ENCODE results near the gene LSM5.
A peak's percentile ranks its signal among the peaks of the same experiment; 100 is the strongest.
"Not testable (repeated sequence)": the region's sequence is repeated elsewhere in the genome, so short reads cannot be mapped to it uniquely, and the experiment has no call there.

LSM5 gene

DNA sequence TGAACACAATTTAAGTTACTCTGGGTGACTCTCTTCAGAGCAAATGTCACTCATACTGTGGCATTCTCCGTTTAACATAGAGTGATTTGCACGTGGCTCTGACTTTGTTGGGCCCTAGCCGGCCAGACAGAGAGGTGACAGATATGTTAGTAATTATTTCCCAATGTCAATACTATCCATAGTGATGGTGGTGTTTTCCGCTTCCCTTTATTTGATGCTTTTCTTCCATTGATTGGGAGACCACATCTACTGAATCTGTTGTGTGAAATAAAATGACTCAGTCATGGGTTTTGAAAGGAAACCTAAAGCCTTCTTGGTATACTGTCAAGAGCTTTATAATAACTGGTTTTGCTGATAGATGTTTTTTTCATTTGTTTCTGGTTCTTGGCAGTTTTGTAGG, 12.5 kb upstream of the LSM5 start:
- no peak for DNase-seq (ENCODE audit: low read depth)

GRCh38 chr7:32501522-32501921, 11.3 kb upstream of the LSM5 start:
- DNase-seq (ENCODE audit: low read depth), result no peak

- no peak for DNase-seq (ENCODE audit: low read depth)
These were observed 10.8 kb upstream of the LSM5 start for GRCh38 chr7:32500922-32501341.

DNA sequence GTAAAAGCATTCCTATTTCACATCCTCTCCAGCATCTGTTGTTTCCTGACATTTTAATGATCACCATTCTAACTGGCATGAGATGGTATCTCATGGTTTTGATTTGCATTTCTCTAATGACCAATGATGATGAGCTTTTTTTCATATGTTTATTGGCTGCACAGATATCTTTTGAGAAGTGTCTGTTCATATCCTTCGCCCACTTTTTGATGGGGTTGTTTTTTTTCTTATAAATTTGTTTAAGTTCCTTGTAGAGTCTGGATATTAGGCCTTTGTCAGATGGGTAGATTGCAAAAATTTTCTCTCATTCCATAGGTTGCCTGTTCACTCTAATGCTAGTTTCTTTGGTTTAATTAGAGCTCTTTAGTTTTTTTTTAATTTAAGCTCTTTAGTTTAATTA, 10.0 kb upstream of the LSM5 start:
- not testable (repeated sequence) for DNase-seq (ENCODE audit: low read depth)

GRCh38 chr7:32499755-32500154, 9.6 kb upstream of the LSM5 start:
- DNase-seq (ENCODE audit: low read depth), result not testable (repeated sequence)

- no peak for DNase-seq (ENCODE audit: low read depth)
These were observed 6.1 kb upstream of the LSM5 start for GRCh38 chr7:32496052-32496813.

DNA sequence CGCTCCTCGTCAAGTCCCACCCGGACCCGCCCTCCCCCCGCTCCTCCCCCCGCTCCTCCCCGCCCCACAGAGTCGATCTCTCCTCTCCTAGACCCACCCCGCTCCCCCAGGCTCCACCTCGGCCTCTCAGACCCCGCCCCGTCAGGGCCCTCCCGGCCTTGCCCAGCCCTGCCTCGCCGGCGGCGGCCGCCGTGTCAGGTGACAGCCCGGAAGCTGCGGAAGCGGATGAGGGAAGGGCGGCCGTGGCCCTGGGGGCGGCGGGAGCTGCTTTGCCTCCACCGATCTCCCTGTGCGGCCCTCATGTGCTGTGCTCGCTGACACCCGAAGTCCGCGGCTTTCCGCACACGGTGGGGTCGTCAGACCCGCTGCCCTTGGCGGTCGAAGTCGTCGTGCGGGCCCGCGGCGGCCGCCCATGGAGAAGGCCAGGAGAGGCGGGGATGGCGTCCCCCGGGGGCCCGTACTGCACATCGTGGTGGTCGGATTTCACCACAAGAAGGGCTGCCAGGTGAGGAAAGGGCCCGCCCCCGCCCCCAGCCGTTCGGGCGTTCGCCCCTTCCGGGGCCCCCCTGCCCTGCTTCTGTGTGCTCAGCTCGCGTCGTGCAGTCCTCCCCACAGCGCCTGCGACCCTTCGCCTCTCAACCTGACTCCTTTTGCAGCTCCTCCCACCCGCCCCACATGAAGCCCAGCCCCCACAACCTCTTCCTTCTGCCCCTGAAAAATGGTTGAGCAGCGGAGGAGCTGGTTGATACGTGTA, 5.3 kb upstream of the LSM5 start, which contains the start of gene AVL9:
TSS of gene AVL9 (plus strand) at position 192 of the 754 bp plus-strand sequence. CDS start at position 413, 221 bp downstream.
- DNase-seq (ENCODE audit: low read depth), result peak; percentile 94

GRCh38 chr7:32494946-32495297, 4.7 kb upstream of the LSM5 start:
- DNase-seq (ENCODE audit: low read depth), result no peak

DNA sequence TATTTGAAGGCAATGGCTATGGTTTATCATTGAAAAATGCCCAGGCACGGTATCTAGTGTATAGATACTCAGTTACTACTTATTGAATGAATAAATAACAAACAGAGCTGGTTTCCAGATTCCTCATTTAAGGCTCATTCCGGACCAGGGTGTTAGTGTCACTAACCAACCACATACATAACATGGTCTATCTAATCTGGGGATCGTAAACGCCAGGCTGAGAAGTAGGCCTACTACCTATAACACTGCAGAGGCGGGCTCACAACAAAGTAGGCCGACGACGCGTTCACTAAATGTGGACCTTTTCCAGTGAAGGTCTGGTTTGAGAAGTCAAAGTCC, 423 bp downstream of the LSM5 start:
- DNase-seq (ENCODE audit: low read depth), result no peak

GRCh38 chr7:32481921-32482320, 8.3 kb downstream of the LSM5 start:
- no peak for DNase-seq (ENCODE audit: low read depth)

DNA sequence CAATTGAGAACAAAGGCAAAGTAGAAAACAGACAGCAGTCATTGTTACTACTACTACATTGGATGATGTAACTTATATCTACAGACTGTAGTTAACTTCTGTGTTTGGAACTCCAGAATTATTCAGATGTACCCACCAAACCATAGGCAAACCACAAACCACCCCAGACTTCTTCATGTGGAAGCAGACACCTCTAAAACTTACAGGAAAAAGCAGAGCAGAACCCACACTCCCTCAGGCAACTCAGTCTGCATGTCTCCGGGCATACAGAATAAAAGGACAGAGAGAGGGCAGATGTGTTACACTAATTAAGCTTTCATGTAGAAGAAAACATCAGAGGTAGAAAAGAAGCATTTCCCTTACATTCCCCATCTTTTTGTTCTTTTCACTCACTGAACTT, 9.0 kb downstream of the LSM5 start:
- DNase-seq (ENCODE audit: low read depth), result no peak

DNA sequence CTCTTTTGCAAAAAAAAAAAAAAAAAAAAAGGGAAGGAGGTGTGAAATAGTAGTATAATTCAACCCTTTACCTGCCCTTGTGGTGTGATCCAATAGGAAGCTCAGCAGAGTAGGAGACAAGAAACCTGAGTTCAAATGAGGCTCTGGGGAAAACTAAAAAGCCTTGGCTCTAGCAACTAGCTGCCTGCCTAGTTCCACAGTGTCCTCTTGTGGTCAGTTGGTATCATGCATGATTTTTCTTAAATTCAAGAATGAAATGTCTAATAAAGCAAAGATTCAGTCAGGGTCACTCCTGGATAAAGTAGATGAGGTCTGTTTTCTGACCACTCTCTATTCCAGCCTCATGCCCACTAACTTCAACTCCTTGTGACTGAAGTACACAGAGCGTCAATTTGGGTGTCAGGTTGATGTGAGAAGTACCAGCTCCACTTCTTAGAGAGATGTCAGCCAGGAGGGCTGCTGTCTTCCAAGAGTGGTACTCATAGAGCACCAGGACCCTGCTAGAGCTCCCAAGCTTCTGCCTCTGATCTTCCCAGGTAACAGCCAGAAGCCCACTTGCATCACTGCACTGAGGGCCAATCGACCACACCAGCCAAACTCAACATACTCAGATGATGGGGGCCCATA, 10.5 kb downstream of the LSM5 start:
- no peak for DNase-seq (ENCODE audit: low read depth)

- DNase-seq (ENCODE audit: low read depth), result no peak
These were observed 12.6 kb downstream of the LSM5 start for GRCh38 chr7:32477649-32477980.

GRCh38 chr7:32476816-32477648, 13.1 kb downstream of the LSM5 start:
- no peak for DNase-seq (ENCODE audit: low read depth)

DNA sequence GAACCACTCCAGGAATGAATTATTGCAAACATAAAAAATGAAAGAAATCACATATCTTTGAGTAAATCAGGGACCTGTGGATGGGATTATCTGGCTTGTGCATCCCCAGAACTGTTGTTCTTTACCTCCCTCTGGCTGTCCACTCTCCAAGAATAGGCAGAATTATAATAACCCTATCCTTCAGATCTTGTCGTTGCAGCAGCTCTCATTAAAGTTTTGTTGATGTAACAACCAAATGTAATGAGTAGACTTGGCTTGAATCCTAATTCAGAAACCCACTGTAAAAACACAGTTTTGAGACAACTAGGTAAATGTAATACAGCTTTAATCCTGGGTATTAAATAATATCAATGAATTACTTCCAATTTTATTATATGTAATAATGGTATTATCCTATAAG, 16.2 kb downstream of the LSM5 start:
- DNase-seq (ENCODE audit: low read depth), result no peak

DNA sequence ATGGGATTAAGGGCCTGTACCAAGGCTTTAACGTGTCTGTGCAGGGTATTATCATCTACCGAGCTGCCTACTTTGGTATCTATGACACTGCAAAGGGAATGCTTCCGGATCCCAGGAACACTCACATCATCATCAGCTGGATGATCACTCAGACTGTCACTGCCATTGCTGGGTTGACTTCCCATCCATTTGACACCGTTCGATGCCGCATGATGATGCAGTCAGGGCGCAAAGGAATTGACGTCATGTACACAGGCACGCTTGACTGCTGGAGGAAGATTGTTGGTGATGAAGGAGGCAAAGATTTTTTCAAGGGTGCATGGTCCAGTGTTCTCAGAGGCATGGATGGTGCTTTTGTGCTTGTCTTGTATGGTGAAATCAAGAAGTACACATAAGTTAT, 18.2 kb downstream of the LSM5 start:
- DNase-seq (ENCODE audit: low read depth), result no peak

GRCh38 chr7:32470871-32471270, 19.3 kb downstream of the LSM5 start:
- DNase-seq (ENCODE audit: low read depth), result no peak

GRCh38 chr7:32470004-32470403, 20.2 kb downstream of the LSM5 start:
- not testable (repeated sequence) for DNase-seq (ENCODE audit: low read depth)

DNA sequence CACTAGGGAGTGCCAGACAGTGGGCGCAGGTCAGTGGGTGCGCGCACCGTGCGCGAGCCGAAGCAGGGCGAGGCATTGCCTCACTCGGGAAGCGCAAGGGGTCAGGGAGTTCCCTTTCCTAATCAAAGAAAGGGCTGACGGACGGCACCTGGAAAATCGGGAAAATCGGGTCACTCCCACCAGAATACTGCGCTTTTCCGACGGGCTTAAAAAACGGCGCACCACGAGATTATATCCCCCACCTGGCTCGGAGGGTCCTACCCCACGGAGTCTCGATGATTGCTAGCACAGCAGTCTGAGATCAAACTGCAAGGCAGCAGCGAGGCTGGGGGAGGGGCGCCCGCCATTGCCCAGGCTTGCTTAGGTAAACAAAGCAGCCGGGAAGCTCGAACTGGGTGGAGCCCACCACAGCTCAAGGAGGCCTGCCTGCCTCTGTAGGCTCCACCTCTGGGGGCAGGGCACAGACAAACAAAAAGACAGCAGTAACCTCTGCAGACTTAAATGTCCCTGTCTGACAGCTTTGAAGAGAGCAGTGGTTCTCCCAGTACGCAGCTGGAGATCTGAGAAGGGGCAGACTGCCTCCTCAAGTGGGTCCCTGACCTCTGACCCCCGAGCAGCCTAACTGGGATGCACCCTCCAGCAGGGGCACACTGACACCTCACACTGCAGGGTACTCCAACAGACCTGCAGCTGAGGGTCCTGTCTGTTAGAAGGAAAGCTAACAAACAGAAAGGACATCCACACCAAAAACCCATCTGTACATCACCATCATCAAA, 25.4 kb downstream of the LSM5 start:
- DNase-seq (ENCODE audit: low read depth), result not testable (repeated sequence)

GRCh38 chr7:32462977-32463376, 27.2 kb downstream of the LSM5 start:
- no peak for DNase-seq (ENCODE audit: low read depth)

- no peak for DNase-seq (ENCODE audit: low read depth)
These were observed 27.7 kb downstream of the LSM5 start for GRCh38 chr7:32462451-32462850.

- DNase-seq (ENCODE audit: low read depth), result no peak
These were observed 28.7 kb downstream of the LSM5 start for GRCh38 chr7:32461484-32461883.

All from stimulated activated CD8-positive, alpha-beta memory T cell treated with anti-CD3 and anti-CD28 coated beads, Interleukin-15, amount 100 ng/mL, for 24 hours (primary cell).